LNCaP clone FGC (cell line): ENCODE measurements around the gene PRPF8.
"Not testable (repeated sequence)": the region's sequence is repeated elsewhere in the genome, so short reads cannot be mapped to it uniquely, and the experiment has no call there.

Experiments used
- DNase-seq: peaks from one replicate; pipeline ENCODE4 v3.0.0-alpha.2; 2011; ENCODE audit warnings: low read depth
- H3K4me3 ChIP-seq: 2 replicates; pipeline ENCODE4 v1.5.1; 2011; ENCODE audit warnings: mild to moderate bottlenecking, low read depth, low read length, control low read depth
- TF ChIP-seq, protein P1 (sequence below): IDR thresholded peaks from 2 replicates; pipeline ENCODE4 v1.5.1; 2012; ENCODE audit warnings: mild to moderate bottlenecking; ENCODE audit not compliant: control insufficient read depth, insufficient read depth; ENCODE audit errors: extremely low read depth

The PRPF8 gene

DNA sequence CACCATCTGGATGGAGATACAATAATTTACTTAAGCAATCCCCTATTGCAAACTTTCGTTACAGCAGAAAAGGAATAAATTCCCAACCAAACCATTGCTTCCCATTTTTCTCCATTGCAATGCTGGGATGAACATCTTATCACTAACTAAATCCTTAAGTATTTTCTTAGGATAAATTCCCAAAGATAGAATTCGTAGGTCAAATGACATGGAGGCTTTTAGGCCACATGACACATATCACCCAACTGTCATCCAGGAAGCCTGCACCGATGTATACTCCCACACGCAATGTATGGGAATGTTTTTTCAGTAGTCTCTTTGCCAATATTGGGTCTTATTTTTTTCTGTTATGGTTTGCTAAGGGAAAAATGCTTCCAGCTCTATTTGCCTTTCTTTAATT, 27.1 kb upstream of the PRPF8 start:
- DNase-seq, result no peak
- H3K4me3 ChIP-seq, result no peak overlapping the region
- TF ChIP-seq, protein P1, sequence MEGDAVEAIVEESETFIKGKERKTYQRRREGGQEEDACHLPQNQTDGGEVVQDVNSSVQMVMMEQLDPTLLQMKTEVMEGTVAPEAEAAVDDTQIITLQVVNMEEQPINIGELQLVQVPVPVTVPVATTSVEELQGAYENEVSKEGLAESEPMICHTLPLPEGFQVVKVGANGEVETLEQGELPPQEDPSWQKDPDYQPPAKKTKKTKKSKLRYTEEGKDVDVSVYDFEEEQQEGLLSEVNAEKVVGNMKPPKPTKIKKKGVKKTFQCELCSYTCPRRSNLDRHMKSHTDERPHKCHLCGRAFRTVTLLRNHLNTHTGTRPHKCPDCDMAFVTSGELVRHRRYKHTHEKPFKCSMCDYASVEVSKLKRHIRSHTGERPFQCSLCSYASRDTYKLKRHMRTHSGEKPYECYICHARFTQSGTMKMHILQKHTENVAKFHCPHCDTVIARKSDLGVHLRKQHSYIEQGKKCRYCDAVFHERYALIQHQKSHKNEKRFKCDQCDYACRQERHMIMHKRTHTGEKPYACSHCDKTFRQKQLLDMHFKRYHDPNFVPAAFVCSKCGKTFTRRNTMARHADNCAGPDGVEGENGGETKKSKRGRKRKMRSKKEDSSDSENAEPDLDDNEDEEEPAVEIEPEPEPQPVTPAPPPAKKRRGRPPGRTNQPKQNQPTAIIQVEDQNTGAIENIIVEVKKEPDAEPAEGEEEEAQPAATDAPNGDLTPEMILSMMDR, result no peak

DNA sequence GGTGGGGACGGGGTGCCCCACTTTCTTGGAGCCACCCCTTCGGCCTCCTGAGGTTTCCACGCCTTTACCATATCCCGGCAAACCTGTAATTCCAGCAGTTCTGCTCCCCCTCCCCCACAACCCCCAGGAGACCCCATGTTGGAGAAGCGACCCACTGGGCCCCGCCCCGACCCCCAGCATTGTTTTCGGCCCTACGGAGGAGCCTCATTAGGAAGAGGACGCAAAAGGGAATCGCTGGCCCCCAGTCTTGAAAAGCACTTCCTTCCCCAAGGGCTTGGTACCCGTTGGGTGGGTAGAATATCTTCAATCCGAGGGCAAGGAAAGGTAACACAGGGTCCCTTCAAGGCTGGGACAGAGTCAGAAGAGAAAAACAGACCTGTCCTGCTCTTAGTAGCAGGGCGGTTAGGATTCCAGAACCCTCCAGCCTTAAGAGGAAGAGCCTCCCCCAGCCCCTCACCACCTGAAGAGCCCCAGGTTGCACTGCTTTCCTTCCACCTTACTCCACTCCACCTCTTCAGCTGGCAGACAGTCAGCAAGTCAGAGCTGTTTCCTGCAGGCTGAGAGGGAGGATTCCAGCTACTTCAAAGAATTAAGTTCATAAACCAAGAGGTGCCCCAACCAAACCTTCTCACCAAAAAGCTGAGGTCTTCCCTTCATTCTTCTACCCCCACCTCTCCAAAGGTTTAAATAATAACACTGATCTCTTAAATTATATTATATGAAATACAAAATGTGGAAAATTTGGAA, 26.3 kb upstream of the PRPF8 start:
- DNase-seq, result no peak
- TF ChIP-seq, protein P1, result no peak
- H3K4me3 ChIP-seq, result peak overlapping the region; percentile 63

DNA sequence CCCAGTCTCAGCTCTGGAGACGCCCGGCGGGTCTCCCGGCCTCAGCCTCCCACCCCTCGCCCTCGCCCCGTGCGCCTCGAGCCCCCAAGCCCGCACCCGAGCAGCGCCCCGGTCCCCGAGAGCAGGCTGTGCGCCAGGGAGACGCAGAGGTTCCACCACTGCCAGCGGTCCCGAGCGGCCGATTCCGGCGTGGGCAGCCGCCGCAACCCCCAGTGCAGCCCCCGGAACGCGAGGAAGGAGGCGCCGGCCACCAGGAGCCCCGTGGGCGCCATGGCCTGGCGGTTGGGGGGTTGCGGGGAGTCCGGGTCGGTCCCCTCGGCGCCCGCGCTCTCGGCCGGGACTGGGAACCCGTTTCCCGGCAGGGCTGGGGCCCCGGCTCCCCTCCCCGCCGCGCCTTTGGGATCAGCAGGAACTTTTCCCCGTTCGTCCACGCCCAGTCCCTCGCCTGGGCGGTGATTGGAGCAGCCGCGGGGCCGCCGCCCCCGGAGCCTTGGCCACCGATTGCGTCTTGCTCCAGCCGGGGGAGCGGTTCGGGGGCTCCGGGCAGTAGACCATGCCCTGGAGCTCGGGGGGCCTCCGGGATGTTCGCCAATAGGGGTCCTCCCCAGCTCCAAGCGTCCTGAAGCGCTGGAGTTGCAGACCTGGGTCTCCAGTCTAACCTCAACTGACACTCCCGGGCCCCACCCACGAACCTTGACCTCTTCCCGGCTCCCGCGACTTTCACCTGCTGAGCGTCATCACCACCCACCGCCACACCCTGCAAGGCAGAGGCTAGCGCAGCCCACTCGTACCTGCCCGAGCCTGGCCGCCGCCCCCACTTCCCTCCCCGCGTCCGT, 25.5 kb upstream of the PRPF8 start, which contains the start of gene TLCD2:
Gene TLCD2 (minus strand): TSS at position 407 of the 836 bp plus-strand sequence. CDS start 135 bp downstream, at position 272.
- DNase-seq, result no peak
- TF ChIP-seq, protein P1, result no peak
- peak within 1 kb of the TSS; percentile 63 for H3K4me3 ChIP-seq

DNA sequence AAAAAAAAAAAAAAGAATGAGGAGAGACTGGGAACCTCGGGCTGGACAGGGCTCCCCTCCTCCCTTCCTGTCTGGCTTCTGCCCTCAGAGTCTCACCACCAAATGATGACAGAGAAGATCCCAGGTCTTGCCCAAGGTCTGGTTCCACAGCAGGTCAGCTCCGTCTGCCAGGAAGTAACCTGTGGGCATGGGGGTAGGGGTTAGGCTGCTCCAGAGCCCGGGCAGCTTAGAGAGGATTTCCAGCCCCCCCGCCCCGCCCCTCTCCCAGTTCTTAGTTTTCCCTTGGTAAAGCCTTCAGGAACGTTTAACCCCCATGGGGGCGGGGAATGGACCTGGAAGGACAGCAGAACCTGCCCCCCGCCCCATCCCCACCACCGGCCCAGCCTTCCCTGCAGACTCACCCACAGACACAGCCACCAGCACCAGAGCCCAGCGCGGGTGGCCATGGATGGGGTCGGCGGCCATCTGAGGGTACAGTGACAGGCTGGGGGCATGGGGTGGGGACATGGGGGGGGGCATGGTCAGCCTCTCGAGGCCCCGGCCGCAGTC, 24.8 kb upstream of the PRPF8 start:
- TF ChIP-seq, protein P1, result no peak
- H3K4me3 ChIP-seq, result peak overlapping the region; percentile 63
- no peak for DNase-seq

DNA sequence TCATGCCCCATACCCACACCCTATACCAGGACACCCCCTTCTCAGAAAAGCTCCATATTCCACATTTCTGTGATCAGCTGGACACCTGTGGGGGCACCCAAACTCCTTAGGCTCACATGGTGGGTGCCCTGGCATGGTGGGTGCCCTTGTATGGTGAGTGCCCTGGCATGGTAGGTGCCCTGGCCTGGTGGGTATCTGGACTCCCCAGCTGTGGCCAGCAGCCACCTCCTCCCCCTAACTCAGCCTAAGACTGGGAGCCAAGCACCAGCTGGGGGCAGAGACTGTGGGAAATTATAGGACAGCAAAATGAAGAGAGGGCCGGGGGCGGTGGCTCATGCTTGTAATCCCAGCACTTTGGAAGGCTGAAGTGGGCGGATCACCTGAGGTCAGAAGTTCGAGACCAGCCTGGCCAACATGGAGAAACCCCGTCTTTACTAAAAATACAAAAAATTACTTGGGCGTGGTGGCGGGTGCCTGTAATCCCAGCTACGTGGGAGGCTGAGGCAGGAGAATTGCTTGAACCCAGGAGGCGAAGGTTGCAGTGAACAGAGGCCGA, 24.2 kb upstream of the PRPF8 start:
- not testable (repeated sequence) for H3K4me3 ChIP-seq

DNA sequence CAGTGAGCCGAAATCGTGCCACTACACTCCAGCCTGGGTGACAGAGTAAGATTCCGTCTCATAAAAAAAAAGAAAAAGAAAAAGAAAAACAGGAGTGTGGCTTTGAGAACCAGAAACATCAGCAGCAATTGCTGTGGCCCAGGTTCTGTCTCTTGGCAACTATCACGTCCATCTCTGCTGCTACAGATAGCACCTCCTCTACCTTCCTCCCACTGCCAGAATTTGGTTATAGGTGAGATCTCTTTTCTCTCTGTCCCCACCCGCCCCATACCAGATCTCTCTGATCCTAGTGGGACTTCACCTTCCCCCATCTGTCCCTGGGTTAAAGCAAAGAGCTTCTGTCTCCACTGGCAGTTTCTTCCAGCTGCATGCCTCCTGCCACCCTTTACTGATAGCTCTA, 22.4 kb upstream of the PRPF8 start:
- TF ChIP-seq, protein P1, result no peak
- DNase-seq, result no peak
- H3K4me3 ChIP-seq, result no peak overlapping the region

More for the DNA sequence above, 24.2 kb upstream of the PRPF8 start:
- DNase-seq, result not testable (repeated sequence)

DNA sequence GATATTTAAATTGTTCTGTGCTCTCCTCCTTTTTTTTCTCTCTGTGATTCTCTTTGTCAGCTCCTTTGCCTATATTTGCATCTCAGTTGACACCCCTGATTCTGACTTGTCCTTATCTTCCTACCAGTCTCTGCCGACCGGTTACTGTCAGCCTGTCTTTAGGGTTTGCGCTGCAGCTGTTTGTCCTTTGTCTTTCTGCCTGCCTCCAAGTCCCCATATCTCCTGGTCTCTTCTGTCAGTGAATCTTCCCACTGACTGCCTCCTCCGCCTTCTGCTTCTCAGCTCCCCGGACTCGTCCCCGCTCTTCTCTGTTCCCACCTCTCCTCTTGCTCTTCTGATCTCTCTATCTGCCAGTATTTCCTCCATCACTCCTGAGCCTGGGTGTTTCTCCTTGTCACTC, 20.3 kb upstream of the PRPF8 start:
- TF ChIP-seq, protein P1, result no peak
- DNase-seq, result no peak
- no peak overlapping the region for H3K4me3 ChIP-seq
